ENCODE results near the gene SLX4IP. TPM values are rescaled to one million over a fixed set of nuclear protein-coding genes. Genes with fewer than 3 reads are reported as not detected.
"Not testable (repeated sequence)": the region's sequence is repeated elsewhere in the genome, so short reads cannot be mapped to it uniquely, and the experiment has no call there.

SLX4IP gene
- total RNA-seq, 2 donors from 2014 or later = 4.7 to 5.8 TPM

DNA sequence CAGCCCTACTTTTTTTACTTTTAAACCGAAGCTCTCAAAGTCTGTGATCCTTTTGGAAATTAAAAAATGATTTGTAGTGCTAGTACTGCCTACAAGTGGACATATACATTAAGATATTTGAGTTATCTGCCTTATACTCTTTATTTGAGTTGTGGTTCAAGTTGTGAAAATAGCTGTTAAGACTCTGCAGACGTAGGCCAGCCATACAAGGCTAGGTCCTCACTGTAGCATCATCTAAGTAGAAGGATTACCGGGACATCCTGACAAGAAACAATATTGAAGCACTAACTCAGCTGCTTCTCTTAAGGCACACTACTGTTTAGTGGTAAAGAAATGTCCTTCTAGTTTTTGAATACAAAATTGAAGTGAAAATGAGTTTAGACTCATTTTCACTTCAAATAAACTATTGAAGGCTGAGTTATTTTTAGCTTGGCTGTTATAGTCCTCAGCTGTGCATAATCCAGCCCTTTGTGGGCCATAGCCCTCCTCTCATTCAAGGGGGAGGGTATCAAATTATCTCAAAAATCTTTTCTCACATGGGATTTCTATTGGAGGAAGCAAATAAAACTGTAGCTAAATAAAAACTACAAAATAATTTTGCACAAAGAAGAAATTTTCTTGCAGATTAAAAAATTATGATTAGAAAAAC, 170.6 kb downstream of the SLX4IP start:
- DNase-seq (ENCODE audit: low spot score) (no peak), ATAC-seq (ENCODE audit: insufficient number of reproducible peaks, low FRiP score, low read depth) (no peak)
- Histone ChIP-seq H3K27me3 (replicated peaks; ENCODE audit: insufficient read depth) (no peaks in the 10 kb centered on the region), H3K27ac (peak overlapping the region; percentile 91 to 92), H3K4me1 (ENCODE audit: control insufficient read depth in 1 of 2, low read depth in 2 of 2) (peaks cover 38 to 68% of the 10 kb centered on the region in 2 donors), H3K4me3 (no peak overlapping the region), H3K9me3 (no peaks in the 10 kb centered on the region), H3K36me3 (no peaks in the 10 kb centered on the region)
- TF ChIP-seq CTCF (IDR thresholded peaks at IDR 0.05) = no peak

DNA sequence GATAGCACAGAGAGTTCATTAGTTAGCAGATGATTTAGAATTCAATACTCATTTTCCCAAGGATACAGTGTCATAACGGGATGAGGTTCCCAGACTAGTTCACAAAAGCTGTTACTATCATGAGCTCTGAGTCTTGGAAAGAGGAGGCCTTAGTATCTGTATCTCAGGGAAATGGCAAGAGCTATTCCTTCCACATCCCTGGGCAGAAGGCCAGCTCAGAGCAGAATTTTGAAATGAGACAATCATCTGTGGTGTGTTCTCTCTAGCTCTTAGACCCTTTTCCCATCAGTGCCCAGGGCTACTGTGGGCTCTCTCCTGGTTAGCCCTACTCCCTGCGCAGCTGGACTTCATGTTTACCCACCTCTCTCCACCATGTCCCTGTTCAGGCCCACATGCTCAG, 174.2 kb downstream of the SLX4IP start:
- DNase-seq (ENCODE audit: low spot score) (no peak), ATAC-seq (ENCODE audit: insufficient number of reproducible peaks, low FRiP score, low read depth) (peak; percentile 14)
- no peaks in the 10 kb centered on the region for H3K36me3 ChIP-seq
- H3K27me3 ChIP-seq (replicated peaks; ENCODE audit: insufficient read depth) = no peaks in the 10 kb centered on the region
- no peaks in the 10 kb centered on the region for H3K9me3 ChIP-seq
- peak overlapping the region; percentile 85 to 91 for H3K27ac ChIP-seq
- TF ChIP-seq CTCF (IDR thresholded peaks at IDR 0.05) = no peak
- peaks cover 25 to 57% of the 10 kb centered on the region in 2 donors for H3K4me1 ChIP-seq (ENCODE audit: control insufficient read depth in 1 of 2, low read depth in 2 of 2)
- no peak overlapping the region for H3K4me3 ChIP-seq

GRCh38 chr20:10609770-10610169, 174.7 kb downstream of the SLX4IP start:
- Histone ChIP-seq H3K4me3 (no peak overlapping the region), H3K27ac (peak overlapping the region; percentile 85 to 91), H3K36me3 (no peaks in the 10 kb centered on the region), H3K9me3 (no peaks in the 10 kb centered on the region), H3K4me1 (ENCODE audit: control insufficient read depth in 1 of 2, low read depth in 2 of 2) (peaks cover 25 to 57% of the 10 kb centered on the region in 2 donors), H3K27me3 (replicated peaks; ENCODE audit: insufficient read depth) (no peaks in the 10 kb centered on the region)
- no peak for TF ChIP-seq CTCF (IDR thresholded peaks at IDR 0.05)
- ATAC-seq (ENCODE audit: insufficient number of reproducible peaks, low FRiP score, low read depth) (peak; percentile 58), DNase-seq (ENCODE audit: low spot score) (no peak)

GRCh38 chr20:10610251-10610650, 175.1 kb downstream of the SLX4IP start:
- Histone ChIP-seq H3K27ac (peak overlapping the region; percentile 85 to 91), H3K9me3 (no peaks in the 10 kb centered on the region), H3K36me3 (no peaks in the 10 kb centered on the region), H3K27me3 (replicated peaks; ENCODE audit: insufficient read depth) (no peaks in the 10 kb centered on the region), H3K4me1 (ENCODE audit: control insufficient read depth in 1 of 2, low read depth in 2 of 2) (peaks cover 25 to 52% of the 10 kb centered on the region in 2 donors), H3K4me3 (no peak overlapping the region)
- TF ChIP-seq CTCF (IDR thresholded peaks at IDR 0.05) = no peak
- ATAC-seq (ENCODE audit: insufficient number of reproducible peaks, low FRiP score, low read depth) (no peak), DNase-seq (ENCODE audit: low spot score) (no peak)

DNA sequence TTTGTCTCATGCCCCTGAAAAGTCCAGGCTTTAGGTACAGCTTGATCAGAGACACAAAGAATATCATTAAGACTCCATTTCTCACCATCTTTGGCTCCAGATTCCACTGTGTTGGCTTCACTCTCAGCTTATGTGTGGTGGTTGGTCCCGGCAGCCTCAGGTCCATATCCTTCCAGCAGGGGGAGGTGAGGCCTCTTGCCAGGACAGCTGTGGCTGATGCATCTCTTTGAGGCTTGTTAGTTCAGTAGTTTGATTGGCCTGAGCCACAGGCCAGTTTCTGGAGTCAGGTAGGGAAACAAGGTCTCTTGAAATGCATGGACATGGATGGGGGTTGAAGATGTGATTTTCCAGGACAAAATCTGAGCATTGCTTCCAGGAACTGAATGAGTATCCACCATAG, 176.3 kb downstream of the SLX4IP start:
- ATAC-seq (ENCODE audit: insufficient number of reproducible peaks, low FRiP score, low read depth) (no peak), DNase-seq (ENCODE audit: low spot score) (no peak)
- peaks cover 17 to 41% of the 10 kb centered on the region in 2 donors for H3K4me1 ChIP-seq (ENCODE audit: control insufficient read depth in 1 of 2, low read depth in 2 of 2)
- no peaks in the 10 kb centered on the region for H3K9me3 ChIP-seq
- H3K27ac ChIP-seq = peak overlapping the region; percentile 85 to 91
- no peaks in the 10 kb centered on the region for H3K36me3 ChIP-seq
- no peak overlapping the region for H3K4me3 ChIP-seq
- peak; percentile 24 for TF ChIP-seq CTCF (IDR thresholded peaks at IDR 0.05)
- H3K27me3 ChIP-seq (replicated peaks; ENCODE audit: insufficient read depth) = no peaks in the 10 kb centered on the region

DNA sequence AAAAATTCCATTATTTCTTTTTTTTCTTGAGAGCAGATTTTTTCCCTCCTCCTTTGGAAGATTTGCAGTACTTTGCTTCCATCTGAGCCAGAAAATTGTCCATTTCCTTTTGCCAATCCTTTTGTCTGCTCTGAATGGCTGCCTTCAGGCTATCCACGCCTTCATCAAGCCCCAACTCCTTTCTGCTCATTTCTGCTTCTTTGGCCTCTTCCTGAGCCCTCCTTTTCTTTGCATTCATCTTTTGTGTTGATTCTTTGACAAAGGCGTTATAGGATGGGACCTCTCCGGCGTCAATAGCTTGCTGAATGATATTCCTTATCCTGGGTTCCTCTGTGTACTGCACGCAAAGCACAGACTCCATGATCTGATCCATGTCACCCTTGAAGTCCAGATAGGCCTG, 178.3 kb downstream of the SLX4IP start:
- not testable (repeated sequence) for H3K27me3 ChIP-seq (replicated peaks; ENCODE audit: insufficient read depth); DNase-seq (ENCODE audit: low spot score); H3K27ac ChIP-seq; ATAC-seq (ENCODE audit: insufficient number of reproducible peaks, low FRiP score, low read depth); H3K36me3 ChIP-seq; H3K9me3 ChIP-seq; H3K4me3 ChIP-seq
- peaks cover 17 to 30% of the 10 kb centered on the region in 2 donors for H3K4me1 ChIP-seq (ENCODE audit: control insufficient read depth in 1 of 2, low read depth in 2 of 2)
